CD14-positive monocyte (primary cell): Measurements from ENCODE around the gene RNF26. TPM values are rescaled to one million over a fixed set of nuclear protein-coding genes. Genes with fewer than 3 reads are reported as not detected.

Experiments
- DNase-seq, 3 donors: peaks; one replicate each; pipeline ENCODE4 v3.0.0-alpha.2; 2011 to 2022
- H2AFZ ChIP-seq: 2 replicates; pipeline ENCODE4 v1.6.0; 2012; ENCODE audit warnings: mild to moderate bottlenecking, low read depth, low read length, inconsistent platforms; ENCODE audit not compliant: insufficient read depth, poor library complexity, severe bottlenecking
- H3K27ac ChIP-seq, 2 donors: 1 replicate in 1 of 2; 2 replicates in 1 of 2; pipeline ENCODE4 v1.5.1; 2012 to 2013; ENCODE audit warnings: low read length in 2 of 2, control low read depth in 1 of 2, inconsistent platforms in 1 of 2, low read depth in 1 of 2, mild to moderate bottlenecking in 1 of 2
- H3K27me3 ChIP-seq, 2 donors: one replicate each; pipeline versions ENCODE4 v1.6.0 to v1.6.1; 2011 to 2013; ENCODE audit warnings: low read length in 2 of 2; ENCODE audit not compliant: control insufficient read depth in 2 of 2, insufficient read depth in 2 of 2
- H3K36me3 ChIP-seq, 2 donors: replicated peaks in 1 of 2; 1 replicate in 1 of 2; 2 replicates in 1 of 2; pipeline versions ENCODE4 v1.5.1 to v1.6.1; 2012 to 2013; ENCODE audit warnings: low read length in 2 of 2, control low read depth in 1 of 2, inconsistent platforms in 1 of 2, mild to moderate bottlenecking in 1 of 2; ENCODE audit not compliant: insufficient read depth in 2 of 2, control insufficient read depth in 1 of 2
- H3K4me1 ChIP-seq, 2 donors: 1 replicate in 1 of 2; 2 replicates in 1 of 2; pipeline versions ENCODE4 v1.5.1 to v1.6.1; 2012 to 2013; ENCODE audit warnings: low read length in 2 of 2, control low read depth in 1 of 2, inconsistent platforms in 1 of 2, mild to moderate bottlenecking in 1 of 2, moderate library complexity in 1 of 2; ENCODE audit not compliant: insufficient read depth in 2 of 2, control insufficient read depth in 1 of 2
- H3K4me2 ChIP-seq: replicated peaks from 2 replicates; pipeline ENCODE3; 2012; ENCODE audit warnings: low read length, moderate library complexity, mild to moderate bottlenecking; ENCODE audit not compliant: poor library complexity, severe bottlenecking; ENCODE audit errors: extremely low read depth
- H3K4me3 ChIP-seq, 3 experiments: fragments of 200-600 bp in 1 of 3; sonication (generic) in 1 of 3; replicated peaks in 1 of 3; 1 replicate in 2 of 3; 2 replicates in 1 of 3; pipeline ENCODE4 v1.5.1; 2011 to 2013; ENCODE audit warnings: low read length in 3 of 3, mild to moderate bottlenecking in 3 of 3, control low read depth in 2 of 3, low read depth in 2 of 3, inconsistent platforms in 1 of 3, moderate library complexity in 1 of 3
- H3K79me2 ChIP-seq: 2 replicates; pipeline ENCODE4 v1.6.0; 2012; ENCODE audit warnings: mild to moderate bottlenecking, control low read depth, inconsistent platforms, low read length, moderate library complexity; ENCODE audit not compliant: insufficient read depth
- H3K9ac ChIP-seq: 2 replicates; pipeline ENCODE4 v1.6.0; 2017; ENCODE audit warnings: low read length, mild to moderate bottlenecking; ENCODE audit not compliant: insufficient read depth, poor library complexity, severe bottlenecking
- H3K9me3 ChIP-seq, 2 donors: replicated peaks in 1 of 2; 1 replicate in 1 of 2; 2 replicates in 1 of 2; pipeline versions ENCODE4 v1.5.1 to v1.6.1; 2012 to 2013; ENCODE audit warnings: low read length in 2 of 2, control low read depth in 1 of 2; ENCODE audit not compliant: control insufficient read depth in 1 of 2, insufficient read depth in 1 of 2
- H4K20me1 ChIP-seq: 2 replicates; pipeline ENCODE4 v1.6.0; 2012; ENCODE audit warnings: mild to moderate bottlenecking, low read length, control low read depth, moderate library complexity; ENCODE audit not compliant: insufficient read depth
- H3K27ac Mint-ChIP-seq, 7 donors: one replicate each; pipeline ENCODE4 v1.8.0; 2020; ENCODE audit warnings: mild to moderate bottlenecking in 7 of 7, mixed read lengths in 7 of 7, moderate library complexity in 6 of 7, inconsistent platforms in 2 of 7
- H3K27me3 Mint-ChIP-seq, 3 donors: one replicate each; pipeline ENCODE4 v1.8.0; 2021 to 2022; ENCODE audit warnings: low read depth in 3 of 3, mild to moderate bottlenecking in 3 of 3, mixed read lengths in 3 of 3, moderate library complexity in 3 of 3, inconsistent platforms in 1 of 3
- H3K36me3 Mint-ChIP-seq, 2 donors: one replicate each; pipeline ENCODE4 v1.8.0; 2020; ENCODE audit warnings: mixed read lengths in 2 of 2, inconsistent platforms in 1 of 2, mild to moderate bottlenecking in 1 of 2
- H3K4me1 Mint-ChIP-seq: one replicate; pipeline ENCODE4 v1.8.0; 2020; ENCODE audit warnings: mild to moderate bottlenecking, mixed read lengths
- H3K4me3 Mint-ChIP-seq, 2 donors: one replicate each; pipeline ENCODE4 v1.8.0; 2020; ENCODE audit warnings: mild to moderate bottlenecking in 2 of 2, mixed read lengths in 2 of 2, moderate library complexity in 1 of 2
- H3K9me3 Mint-ChIP-seq, 7 donors: one replicate each; pipeline ENCODE4 v1.8.0; 2020 to 2022; ENCODE audit warnings: mixed read lengths in 7 of 7, mild to moderate bottlenecking in 6 of 7, moderate library complexity in 6 of 7, inconsistent platforms in 2 of 7
- WGBS: methylation state at CpG from one replicate; pipeline ENCODE4 v1.1.5; 2013; ENCODE audit warnings: missing lambda C conversion rate; ENCODE audit not compliant: insufficient coverage; 5-methylcytosine and 5-hydroxymethylcytosine counted together
- intact Hi-C, 2 donors: fragments of 100-400 bp; cut with micrococcal nuclease; formaldehyde crosslinking; loops; one replicate each; pipeline versions ENCODE4 v1.15.0 to v1.15.1; 2023
- polyA plus RNA-seq, 3 donors: library from polyadenylated mRNA; depleted of rRNA in 1 of 3; unstranded in 2 of 3; stranded (reverse) in 1 of 3; fragments of 300-500 nt in 2 of 3; fragments of >200 nt in 1 of 3; fragmentation: Illumina TruSeq in 2 of 3; gene quantifications; 1 replicate in 2 of 3; 2 replicates in 1 of 3; pipeline ENCODE4 v1.2.3, GENCODE V29; 2012 to 2021
- TF ChIP-seq, protein P1 (sequence below): fragments of 200-600 bp; IDR thresholded peaks from one replicate; pipeline ENCODE4 v1.8.0; 2022; ENCODE audit warnings: antibody characterized with exemption, mild to moderate bottlenecking

The RNF26 gene
- polyA plus RNA-seq, 3 donors: 6.8 to 27.6 (median 20.5) TPM

DNA sequence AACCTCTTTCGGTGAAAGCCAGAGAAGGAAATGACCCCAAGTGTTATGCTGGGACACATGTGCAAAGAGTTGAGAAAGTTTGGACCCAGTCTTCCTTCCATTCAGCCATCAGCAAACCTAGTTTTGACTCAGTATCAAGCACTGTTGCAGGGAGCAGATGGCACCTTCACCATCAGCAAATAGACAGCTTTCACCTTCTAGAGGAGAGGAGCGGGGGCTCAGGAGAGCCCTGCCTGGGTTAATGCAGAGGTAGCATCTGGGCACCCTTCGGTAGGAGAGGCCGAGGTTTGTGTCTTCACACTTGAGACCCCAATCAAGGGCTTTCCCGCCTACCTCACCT, 28.4 kb downstream of the RNF26 start:
- peaks cover 28 to 37% of the 10 kb centered on the region in 2 donors for H3K27me3 ChIP-seq
- no peak overlapping the region for H3K4me3 ChIP-seq
- peaks cover 0 to 5% (median 3%) of the 10 kb centered on the region in 7 donors for H3K9me3 Mint-ChIP-seq
- H3K27me3 Mint-ChIP-seq: peaks cover 39 to 59% (median 51%) of the 10 kb centered on the region in 3 donors
- no peaks in the 10 kb centered on the region for H3K79me2 ChIP-seq
- peak overlapping the region in 1 of 2 donors; percentile 52 for H3K4me3 Mint-ChIP-seq
- H3K4me1 Mint-ChIP-seq: peaks cover 13% of the 10 kb centered on the region
- H3K9ac ChIP-seq: no peak overlapping the region
- H3K27ac ChIP-seq: no peak overlapping the region
- no peaks in the 10 kb centered on the region for H4K20me1 ChIP-seq
- peak overlapping the region in 1 of 7 donors; percentile 37 for H3K27ac Mint-ChIP-seq
- DNase-seq: no peak
- intact Hi-C loops: no loop called here
- H3K36me3 ChIP-seq: no peaks in the 10 kb centered on the region
- no peak overlapping the region for H2AFZ ChIP-seq
- TF ChIP-seq, protein P1, sequence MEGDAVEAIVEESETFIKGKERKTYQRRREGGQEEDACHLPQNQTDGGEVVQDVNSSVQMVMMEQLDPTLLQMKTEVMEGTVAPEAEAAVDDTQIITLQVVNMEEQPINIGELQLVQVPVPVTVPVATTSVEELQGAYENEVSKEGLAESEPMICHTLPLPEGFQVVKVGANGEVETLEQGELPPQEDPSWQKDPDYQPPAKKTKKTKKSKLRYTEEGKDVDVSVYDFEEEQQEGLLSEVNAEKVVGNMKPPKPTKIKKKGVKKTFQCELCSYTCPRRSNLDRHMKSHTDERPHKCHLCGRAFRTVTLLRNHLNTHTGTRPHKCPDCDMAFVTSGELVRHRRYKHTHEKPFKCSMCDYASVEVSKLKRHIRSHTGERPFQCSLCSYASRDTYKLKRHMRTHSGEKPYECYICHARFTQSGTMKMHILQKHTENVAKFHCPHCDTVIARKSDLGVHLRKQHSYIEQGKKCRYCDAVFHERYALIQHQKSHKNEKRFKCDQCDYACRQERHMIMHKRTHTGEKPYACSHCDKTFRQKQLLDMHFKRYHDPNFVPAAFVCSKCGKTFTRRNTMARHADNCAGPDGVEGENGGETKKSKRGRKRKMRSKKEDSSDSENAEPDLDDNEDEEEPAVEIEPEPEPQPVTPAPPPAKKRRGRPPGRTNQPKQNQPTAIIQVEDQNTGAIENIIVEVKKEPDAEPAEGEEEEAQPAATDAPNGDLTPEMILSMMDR: no peak
- no peak overlapping the region for H3K4me2 ChIP-seq
- peaks cover 7 to 14% of the 10 kb centered on the region in 2 donors for H3K4me1 ChIP-seq
- H3K9me3 ChIP-seq: no peaks in the 10 kb centered on the region
- H3K36me3 Mint-ChIP-seq: peaks cover 3 to 4% of the 10 kb centered on the region in 2 donors
- WGBS: 95% methylated on average over 4 of the region's 5 CpGs

GRCh38 chr11:119363081-119363850, 28.9 kb downstream of the RNF26 start:
- H3K27me3 ChIP-seq: peaks cover 28 to 37% of the 10 kb centered on the region in 2 donors
- H3K36me3 ChIP-seq: no peaks in the 10 kb centered on the region
- Mint-ChIP-seq H3K27ac (peak overlapping the region in 1 of 7 donors; percentile 66), H3K27me3 (peaks cover 41 to 59% (median 51%) of the 10 kb centered on the region in 3 donors), H3K4me1 (peaks cover 13% of the 10 kb centered on the region), H3K9me3 (peaks cover 0 to 5% (median 3%) of the 10 kb centered on the region in 7 donors), H3K36me3 (peaks cover 3 to 4% of the 10 kb centered on the region in 2 donors), H3K4me3 (peak overlapping the region; percentile 27 to 74)
- H3K4me1 ChIP-seq: peaks cover 7 to 14% of the 10 kb centered on the region in 2 donors
- peak overlapping the region; percentile 65 for H2AFZ ChIP-seq
- peak overlapping the region; percentile 59 for H3K4me2 ChIP-seq
- no peaks in the 10 kb centered on the region for H4K20me1 ChIP-seq
- H3K27ac ChIP-seq: no peak overlapping the region
- no peak for DNase-seq
- no peaks in the 10 kb centered on the region for H3K9me3 ChIP-seq
- intact Hi-C loops: no loop called here
- peak overlapping the region; percentile 21 for H3K9ac ChIP-seq
- WGBS: 39% methylated on average over 32 of the region's 44 CpGs
- H3K4me3 ChIP-seq: peak overlapping the region in 1 of 3 experiments; percentile 39
- no peaks in the 10 kb centered on the region for H3K79me2 ChIP-seq
- TF ChIP-seq, protein P1: no peak
